ENCODE results near the gene LSAMP. TPM values are rescaled to one million over a fixed set of nuclear protein-coding genes. Genes with fewer than 3 reads are reported as not detected.

Gene LSAMP
- total RNA-seq, 1 experiment from 2014 or later, result 0.90 TPM

DNA sequence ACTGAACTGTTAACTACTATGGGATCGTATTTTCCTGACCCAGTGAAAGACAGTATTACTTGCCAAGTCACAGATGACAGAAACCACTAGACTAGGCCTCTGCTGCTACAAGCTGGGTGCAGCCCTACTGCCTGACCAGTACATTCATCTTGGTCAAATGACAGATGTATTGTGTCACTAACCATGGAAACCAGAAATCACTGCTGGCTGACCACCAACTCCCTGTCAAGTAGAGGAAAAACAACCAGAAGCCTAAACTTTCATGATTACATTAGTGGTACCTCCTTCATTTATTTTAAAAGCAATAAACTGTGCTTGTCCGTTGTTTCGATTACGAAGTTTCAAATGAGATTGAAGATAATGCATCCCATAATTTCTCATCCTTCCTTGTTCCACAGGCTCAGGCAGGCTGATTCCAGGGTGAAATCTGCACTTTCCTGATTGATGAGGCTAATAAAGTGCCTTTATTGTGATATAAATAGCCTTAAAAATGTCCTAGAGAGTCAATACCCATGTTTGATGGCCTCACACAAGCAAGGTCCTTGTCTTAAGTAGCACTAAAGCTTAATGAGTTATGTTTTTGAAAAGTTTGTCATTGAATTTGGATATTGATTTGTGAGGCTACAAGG, 309.7 kb downstream of the LSAMP start:
- H2BK120ac ChIP-seq (ENCODE audit: low read depth, low read length, poor library complexity, severe bottlenecking), result no peak overlapping the region
- H3K9me3 Mint-ChIP-seq, result no peaks in the 10 kb centered on the region; a peak in 1 of 5 replicates
- H3K4me2 ChIP-seq (ENCODE audit: insufficient read depth, insufficient read length, low read length), result no peak overlapping the region
- no peak overlapping the region for H3K14ac ChIP-seq (ENCODE audit: insufficient read depth, low read length)
- H3K79me1 ChIP-seq (ENCODE audit: insufficient read depth, low read depth, low read length, poor library complexity, severe bottlenecking), result no peaks in the 10 kb centered on the region
- no peak overlapping the region for H2AK5ac ChIP-seq (ENCODE audit: insufficient read length, low read length)
- no peaks in the 10 kb centered on the region for H3K36me3 Mint-ChIP-seq (ENCODE audit: insufficient read depth in 1 of 3, low read depth in 3 of 3)
- H3K4me1 ChIP-seq (ENCODE audit: insufficient read depth, low read length), result no peaks in the 10 kb centered on the region
- no peak overlapping the region for H3K56ac ChIP-seq (ENCODE audit: insufficient read length, low read depth, low read length)
- no peak overlapping the region for H3K27ac Mint-ChIP-seq
- H3K27me3 Mint-ChIP-seq (ENCODE audit: low read depth), result no peaks in the 10 kb centered on the region
- no peak overlapping the region for H2BK15ac ChIP-seq (ENCODE audit: low read depth, low read length)
- no peak overlapping the region for H3K4me3 Mint-ChIP-seq
- H4K5ac ChIP-seq (ENCODE audit: insufficient read length, low read depth, low read length), result no peak overlapping the region
- no peak for DNase-seq
- H4K91ac ChIP-seq (ENCODE audit: insufficient read length, low read depth, low read length), result no peak overlapping the region
- no peak overlapping the region for H3K9ac ChIP-seq (ENCODE audit: extremely low read depth, insufficient read length, low read length)
- H3K27me3 ChIP-seq (ENCODE audit: insufficient read depth, low read length), result no peaks in the 10 kb centered on the region
- no peak overlapping the region for H3K4ac ChIP-seq (ENCODE audit: low read depth, low read length)
- H3K27ac ChIP-seq (ENCODE audit: insufficient read length, low read depth, low read length), result no peak overlapping the region
- H3K4me1 Mint-ChIP-seq, result peaks cover 0 to 6% of the 10 kb centered on the region in 2 experiments; a peak in 1 of 4 replicates
- no peak overlapping the region for H2BK20ac ChIP-seq (ENCODE audit: low read depth, low read length, poor library complexity, severe bottlenecking)
- no peak overlapping the region for H2BK12ac ChIP-seq (ENCODE audit: insufficient read length, low read depth, low read length)
- WGBS (ENCODE audit: extremely low coverage, insufficient read length, low lambda C conversion rate), result no CpG with 5 or more reads among the region's 4 CpGs
- no peaks in the 10 kb centered on the region for H4K20me1 ChIP-seq (ENCODE audit: control insufficient read depth, insufficient read depth, insufficient read length)
- no peak overlapping the region for H3T11ph ChIP-seq (ENCODE audit: low read length)
- H2BK5ac ChIP-seq (ENCODE audit: insufficient read length, low read length), result no peak overlapping the region
- H3K23me2 ChIP-seq (ENCODE audit: insufficient read length, low read depth, low read length, poor library complexity, severe bottlenecking), result no peaks in the 10 kb centered on the region
- H3K79me2 ChIP-seq (ENCODE audit: insufficient read depth, low read length), result no peaks in the 10 kb centered on the region
- no peak overlapping the region for H3K18ac ChIP-seq (ENCODE audit: insufficient read length, low read depth, low read length)
- no peak overlapping the region for H4K8ac ChIP-seq (replicated peaks; ENCODE audit: insufficient read length, low read depth, low read length)
- H3K23ac ChIP-seq (ENCODE audit: insufficient read length, low read depth, low read length), result no peak overlapping the region
- H3K9me3 ChIP-seq (ENCODE audit: control insufficient read depth, low read depth, low read length), result no peaks in the 10 kb centered on the region
- TF ChIP-seq, protein P1, sequence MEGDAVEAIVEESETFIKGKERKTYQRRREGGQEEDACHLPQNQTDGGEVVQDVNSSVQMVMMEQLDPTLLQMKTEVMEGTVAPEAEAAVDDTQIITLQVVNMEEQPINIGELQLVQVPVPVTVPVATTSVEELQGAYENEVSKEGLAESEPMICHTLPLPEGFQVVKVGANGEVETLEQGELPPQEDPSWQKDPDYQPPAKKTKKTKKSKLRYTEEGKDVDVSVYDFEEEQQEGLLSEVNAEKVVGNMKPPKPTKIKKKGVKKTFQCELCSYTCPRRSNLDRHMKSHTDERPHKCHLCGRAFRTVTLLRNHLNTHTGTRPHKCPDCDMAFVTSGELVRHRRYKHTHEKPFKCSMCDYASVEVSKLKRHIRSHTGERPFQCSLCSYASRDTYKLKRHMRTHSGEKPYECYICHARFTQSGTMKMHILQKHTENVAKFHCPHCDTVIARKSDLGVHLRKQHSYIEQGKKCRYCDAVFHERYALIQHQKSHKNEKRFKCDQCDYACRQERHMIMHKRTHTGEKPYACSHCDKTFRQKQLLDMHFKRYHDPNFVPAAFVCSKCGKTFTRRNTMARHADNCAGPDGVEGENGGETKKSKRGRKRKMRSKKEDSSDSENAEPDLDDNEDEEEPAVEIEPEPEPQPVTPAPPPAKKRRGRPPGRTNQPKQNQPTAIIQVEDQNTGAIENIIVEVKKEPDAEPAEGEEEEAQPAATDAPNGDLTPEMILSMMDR (conservative IDR thresholded peaks at IDR 0.05), result no peak
- no peak overlapping the region for H2AFZ ChIP-seq (ENCODE audit: low read length)
